PC-3 (cell line): ENCODE measurements around the gene GATM. TPM values are rescaled to one million over a fixed set of nuclear protein-coding genes. Genes with fewer than 3 reads are reported as not detected.

Experiments used
- ATAC-seq: fragments of 200-7000 bp; cut with Tn5 transposase; 2 replicates; pipeline ENCODE4 v1.9.1; 2020; ENCODE audit warnings: mild to moderate bottlenecking, moderate library complexity
- BruUV-seq: library from RNA; stranded (reverse); fragments of 400-500 nt; replicated peaks from 2 replicates; lab custom pipeline; 2021; lab: Mats Ljungman, UMichigan
- CTCF ChIA-PET: fragments of 300-600 bp; sonication (Branson Sonifier 250); formaldehyde crosslinking; loops from one replicate; lab custom pipeline; 2022; ENCODE audit warnings: antibody characterized with exemption; lab: Charles Lee
- POLR2A ChIA-PET: fragments of 300-600 bp; sonication (Branson Sonifier 250); formaldehyde crosslinking; loops from one replicate; lab custom pipeline; 2022; ENCODE audit warnings: antibody characterized with exemption; ENCODE audit not compliant: unreplicated experiment; lab: Charles Lee
- DNase-seq: peaks from one replicate; pipeline ENCODE4 v3.0.0-alpha.2; 2015
- H2AFZ ChIP-seq: fragments of 300-600 bp; sonication (generic); 2 replicates; pipeline ENCODE4 v1.6.0; 2016; ENCODE audit warnings: antibody characterized with exemption, low read length
- H3F3A ChIP-seq: fragments of 300-600 bp; sonication (generic); one replicate; pipeline ENCODE4 v1.6.0; 2017; ENCODE audit warnings: antibody characterized with exemption, low read length, control low read depth, mild to moderate bottlenecking; ENCODE audit not compliant: unreplicated experiment
- H3K27ac ChIP-seq: fragments of 300-600 bp; sonication (generic); 2 replicates; pipeline ENCODE4 v1.5.1; 2016; ENCODE audit warnings: mild to moderate bottlenecking, low read length
- H3K27me3 ChIP-seq: fragments of 300-600 bp; sonication (generic); 2 replicates; pipeline ENCODE4 v1.6.1; 2016; ENCODE audit warnings: low read length, mixed read lengths
- H3K36me3 ChIP-seq: fragments of 300-600 bp; sonication (generic); 2 replicates; pipeline ENCODE4 v1.6.1; 2016; ENCODE audit warnings: low read depth, mixed run types, low read length, mixed read lengths
- H3K4me1 ChIP-seq: fragments of 300-600 bp; sonication (generic); 2 replicates; pipeline ENCODE4 v1.5.1; 2016; ENCODE audit warnings: low read length; ENCODE audit not compliant: insufficient read depth
- H3K4me2 ChIP-seq: fragments of 300-600 bp; sonication (generic); 2 replicates; pipeline ENCODE4 v1.6.0; 2016; ENCODE audit warnings: low read length
- H3K4me3 ChIP-seq: fragments of 300-600 bp; sonication (generic); 2 replicates; pipeline ENCODE4 v1.5.1; 2016; ENCODE audit warnings: mild to moderate bottlenecking, low read length, mixed read lengths
- H3K79me2 ChIP-seq: fragments of 300-600 bp; sonication (generic); 2 replicates; pipeline ENCODE4 v1.6.1; 2017; ENCODE audit warnings: low read length, mixed read lengths
- H3K9ac ChIP-seq: fragments of 300-600 bp; sonication (generic); 2 replicates; pipeline ENCODE4 v1.6.0; 2016; ENCODE audit warnings: mild to moderate bottlenecking, low read length
- H3K9me2 ChIP-seq: fragments of 300-600 bp; sonication (generic); replicated peaks from 2 replicates; pipeline ENCODE4 v1.6.1; 2016; ENCODE audit warnings: mixed run types, low read length, mixed read lengths
- H3K9me3 ChIP-seq: fragments of 300-600 bp; sonication (generic); 2 replicates; pipeline ENCODE4 v1.6.1; 2016; ENCODE audit warnings: low read length, mixed read lengths
- H4K20me1 ChIP-seq: fragments of 300-600 bp; sonication (generic); 2 replicates; pipeline ENCODE4 v1.6.1; 2016; ENCODE audit warnings: low read length, mixed read lengths
- EZH2 ChIP-seq: fragments of 300-600 bp; sonication (generic); IDR thresholded peaks from one replicate; pipeline ENCODE4 v1.6.1; 2017; ENCODE audit warnings: antibody characterized with exemption, mild to moderate bottlenecking, low read length; ENCODE audit not compliant: unreplicated experiment
- EZH2phosphoT487 ChIP-seq: fragments of 300-600 bp; sonication (generic); IDR thresholded peaks from 2 replicates; pipeline ENCODE4 v1.6.1; 2018; ENCODE audit warnings: mild to moderate bottlenecking, antibody characterized with exemption, low read length, borderline replicate concordance
- intact Hi-C: fragments of 100-400 bp; cut with micrococcal nuclease; formaldehyde crosslinking; loops from 2 replicates; pipeline ENCODE4 v1.9.0; 2023
- total RNA-seq: library from RNA; depleted of rRNA; stranded (reverse); fragments of >200 nt; gene quantifications from 2 replicates; pipeline ENCODE4 v1.2.3, GENCODE V29; 2014
- TF ChIP-seq, protein P1 (sequence below): fragments of 300-600 bp; sonication (generic); conservative IDR thresholded peaks from 2 replicates; pipeline ENCODE4 v1.5.1; 2017; ENCODE audit warnings: antibody characterized with exemption, low read depth, mild to moderate bottlenecking, low read length

The GATM gene
- total RNA-seq, 1 experiment from 2014 or later: 0.87 TPM

DNA sequence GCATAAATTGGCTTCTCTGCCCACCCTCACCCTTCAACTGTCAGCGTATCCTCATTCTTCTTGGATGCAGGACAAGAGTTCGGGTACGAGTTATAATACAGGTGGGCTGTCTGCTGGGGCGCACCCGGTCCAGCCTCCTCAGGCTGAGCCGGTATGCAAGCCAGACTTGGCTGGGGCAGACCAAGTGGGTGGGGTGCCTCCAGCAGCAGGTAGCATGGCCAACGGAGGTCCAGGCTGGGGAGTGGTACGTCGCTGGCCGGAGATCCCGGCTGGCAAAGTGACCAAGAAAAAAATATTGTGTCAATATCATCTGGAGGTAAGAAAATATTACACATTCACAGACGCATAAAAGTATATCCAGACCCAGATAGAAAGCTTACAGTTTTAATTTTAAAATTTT lies 45.6 kb downstream of the GATM start:
- BruUV-seq: no TSS peak
- CTCF ChIA-PET: no interaction called here
- no peak for ATAC-seq
- no peaks in the 10 kb centered on the region for H3K9me3 ChIP-seq
- H3K79me2 ChIP-seq: no peaks in the 10 kb centered on the region
- H3K9me2 ChIP-seq: no peaks in the 10 kb centered on the region
- no peak overlapping the region for H3K4me2 ChIP-seq
- H3K36me3 ChIP-seq: no peaks in the 10 kb centered on the region
- TF ChIP-seq EZH2phosphoT487: no peak
- H2AFZ ChIP-seq: no peak overlapping the region
- no peaks in the 10 kb centered on the region for H4K20me1 ChIP-seq
- POLR2A ChIA-PET: no interaction called here
- H3F3A ChIP-seq: no peaks in the 10 kb centered on the region
- no peak overlapping the region for H3K4me3 ChIP-seq
- H3K9ac ChIP-seq: no peak overlapping the region
- intact Hi-C loops: no loop called here
- 0 out of 2 replicates have a peak, but pooled peaks cover 3% of the 10 kb centered on the region for H3K4me1 ChIP-seq
- no peak for DNase-seq
- 0 out of 2 replicates have a peak, but pooled peaks cover 3% of the 10 kb centered on the region for H3K27me3 ChIP-seq
- H3K27ac ChIP-seq: no peak overlapping the region

DNA sequence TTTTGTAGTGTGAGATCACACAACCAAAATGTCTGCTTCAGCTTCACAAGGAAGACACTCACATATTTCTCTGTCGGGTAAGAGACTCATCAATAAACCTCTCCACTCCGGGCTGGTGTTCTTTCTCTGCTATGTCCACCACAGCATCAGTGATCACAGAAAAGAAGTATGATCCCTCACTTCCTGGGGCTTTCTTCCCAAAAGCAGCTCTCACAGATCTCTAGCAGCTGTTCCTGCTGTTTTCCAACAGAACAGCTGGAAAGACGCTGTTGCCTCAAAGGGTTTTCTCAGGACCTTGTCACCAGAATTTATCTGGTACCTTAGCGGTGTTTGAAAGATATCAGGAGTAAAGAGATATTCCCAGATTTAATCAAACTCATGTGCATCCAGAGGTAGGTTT lies 46.4 kb downstream of the GATM start:
- no peak overlapping the region for H3K4me2 ChIP-seq
- TF ChIP-seq EZH2phosphoT487 (no peak), EZH2 (no peak)
- TF ChIP-seq, protein P1, sequence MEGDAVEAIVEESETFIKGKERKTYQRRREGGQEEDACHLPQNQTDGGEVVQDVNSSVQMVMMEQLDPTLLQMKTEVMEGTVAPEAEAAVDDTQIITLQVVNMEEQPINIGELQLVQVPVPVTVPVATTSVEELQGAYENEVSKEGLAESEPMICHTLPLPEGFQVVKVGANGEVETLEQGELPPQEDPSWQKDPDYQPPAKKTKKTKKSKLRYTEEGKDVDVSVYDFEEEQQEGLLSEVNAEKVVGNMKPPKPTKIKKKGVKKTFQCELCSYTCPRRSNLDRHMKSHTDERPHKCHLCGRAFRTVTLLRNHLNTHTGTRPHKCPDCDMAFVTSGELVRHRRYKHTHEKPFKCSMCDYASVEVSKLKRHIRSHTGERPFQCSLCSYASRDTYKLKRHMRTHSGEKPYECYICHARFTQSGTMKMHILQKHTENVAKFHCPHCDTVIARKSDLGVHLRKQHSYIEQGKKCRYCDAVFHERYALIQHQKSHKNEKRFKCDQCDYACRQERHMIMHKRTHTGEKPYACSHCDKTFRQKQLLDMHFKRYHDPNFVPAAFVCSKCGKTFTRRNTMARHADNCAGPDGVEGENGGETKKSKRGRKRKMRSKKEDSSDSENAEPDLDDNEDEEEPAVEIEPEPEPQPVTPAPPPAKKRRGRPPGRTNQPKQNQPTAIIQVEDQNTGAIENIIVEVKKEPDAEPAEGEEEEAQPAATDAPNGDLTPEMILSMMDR: no peak
- no TSS peak for BruUV-seq
- H3K79me2 ChIP-seq: no peaks in the 10 kb centered on the region
- no peaks in the 10 kb centered on the region for H3K36me3 ChIP-seq
- CTCF ChIA-PET: no interaction called here
- H3K4me3 ChIP-seq: no peak overlapping the region
- POLR2A ChIA-PET: no interaction called here
- H3K9ac ChIP-seq: no peak overlapping the region
- H3K4me1 ChIP-seq: 0 out of 2 replicates have a peak, but pooled peaks cover 3% of the 10 kb centered on the region
- no peak overlapping the region for H3K27ac ChIP-seq
- H2AFZ ChIP-seq: no peak overlapping the region
- no peaks in the 10 kb centered on the region for H3F3A ChIP-seq
- H3K27me3 ChIP-seq: peaks cover 4% of the 10 kb centered on the region; the same call in 1 of the 2 replicates
- intact Hi-C loops: no loop called here
- DNase-seq: no peak
- H3K9me2 ChIP-seq: no peaks in the 10 kb centered on the region
- ATAC-seq: no peak
- H4K20me1 ChIP-seq: no peaks in the 10 kb centered on the region
- H3K9me3 ChIP-seq: no peaks in the 10 kb centered on the region

DNA sequence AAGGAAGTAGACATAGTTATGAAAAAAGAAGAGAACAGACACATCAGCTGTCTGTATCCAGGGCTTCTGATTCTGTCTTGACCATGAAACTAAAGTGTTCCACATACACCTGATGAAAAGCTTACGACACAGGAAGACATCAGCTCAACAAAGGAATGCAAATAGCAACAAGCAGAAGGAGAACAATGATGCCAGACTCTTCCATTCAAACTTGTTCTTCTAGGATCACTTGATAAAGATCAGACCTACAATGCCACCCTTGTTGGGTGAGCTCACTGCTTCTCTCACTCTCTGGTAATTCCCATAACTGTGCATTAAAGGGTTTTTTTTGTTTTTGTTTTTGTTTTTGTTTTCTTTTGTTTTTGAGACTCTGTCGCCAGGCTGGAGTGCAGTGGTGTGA lies 49.7 kb downstream of the GATM start:
- Histone ChIP-seq H3K4me1 (0 out of 2 replicates have a peak, but pooled peaks cover 3% of the 10 kb centered on the region), H3K4me2 (no peak overlapping the region), H3K9ac (no peak overlapping the region), H4K20me1 (no peaks in the 10 kb centered on the region), H3K36me3 (no peaks in the 10 kb centered on the region), H3K27ac (no peak overlapping the region), H2AFZ (no peak overlapping the region), H3K9me3 (no peaks in the 10 kb centered on the region), H3F3A (no peaks in the 10 kb centered on the region), H3K79me2 (no peaks in the 10 kb centered on the region), H3K4me3 (no peak overlapping the region), H3K9me2 (no peaks in the 10 kb centered on the region), H3K27me3 (peaks cover 13% of the 10 kb centered on the region; the same call in 1 of the 2 replicates)
- no TSS peak for BruUV-seq
- CTCF ChIA-PET: no interaction called here
- ATAC-seq: no peak
- intact Hi-C loops: no loop called here
- no peak for TF ChIP-seq EZH2
- TF ChIP-seq, protein P1: no peak
- no peak for TF ChIP-seq EZH2phosphoT487
- POLR2A ChIA-PET: interaction anchor here (0.7 kb wide), 1 partner anchor 60 kb away, joined by 4 read pairs; no protein-coding TSS in a partner anchor
- DNase-seq: peak; percentile 6
